Measurements from ENCODE around the gene DISC1.

DNA sequence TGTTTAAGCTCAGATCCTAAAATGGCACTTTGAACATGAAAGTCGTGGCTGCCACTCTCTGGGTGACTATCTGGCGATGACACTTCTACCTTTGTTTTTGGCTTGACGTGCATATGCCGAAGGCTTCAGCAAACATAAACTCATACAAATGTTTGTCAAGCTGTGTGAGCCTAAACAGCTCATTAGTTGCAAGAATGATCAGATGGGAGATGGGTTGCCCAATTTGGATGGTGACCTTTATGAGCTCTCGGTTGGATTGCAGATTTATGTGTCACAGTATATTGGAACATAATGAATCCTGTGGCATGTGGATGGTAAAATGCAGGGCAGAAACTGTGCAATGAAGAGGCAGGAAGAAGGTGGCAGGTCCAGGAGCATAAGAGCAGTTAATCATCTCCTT lies 229.3 kb downstream of the DISC1 start:
- TF ChIP-seq ZNF384 (IDR thresholded peaks at IDR 0.05) (no peak), FOXM1 (IDR thresholded peaks at IDR 0.05; ENCODE audit: borderline replicate concordance) (no peak), SP1 (IDR thresholded peaks at IDR 0.05) (no peak), SUZ12 (IDR thresholded peaks at IDR 0.05) (no peak), L3MBTL2 (conservative IDR thresholded peaks at IDR 0.05) (no peak), ELF4 (IDR thresholded peaks at IDR 0.05) (no peak), BHLHE40 (IDR thresholded peaks at IDR 0.05; ENCODE audit: borderline replicate concordance) (no peak), HDGF (IDR thresholded peaks at IDR 0.05; ENCODE audit: borderline replicate concordance) (no peak)
- TF ChIP-seq, protein P1, sequence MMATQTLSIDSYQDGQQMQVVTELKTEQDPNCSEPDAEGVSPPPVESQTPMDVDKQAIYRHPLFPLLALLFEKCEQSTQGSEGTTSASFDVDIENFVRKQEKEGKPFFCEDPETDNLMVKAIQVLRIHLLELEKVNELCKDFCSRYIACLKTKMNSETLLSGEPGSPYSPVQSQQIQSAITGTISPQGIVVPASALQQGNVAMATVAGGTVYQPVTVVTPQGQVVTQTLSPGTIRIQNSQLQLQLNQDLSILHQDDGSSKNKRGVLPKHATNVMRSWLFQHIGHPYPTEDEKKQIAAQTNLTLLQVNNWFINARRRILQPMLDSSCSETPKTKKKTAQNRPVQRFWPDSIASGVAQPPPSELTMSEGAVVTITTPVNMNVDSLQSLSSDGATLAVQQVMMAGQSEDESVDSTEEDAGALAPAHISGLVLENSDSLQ (IDR thresholded peaks at IDR 0.05), result no peak
